GM23338 (cell line): ENCODE data around the gene PRRX1. TPM values are rescaled to one million over a fixed set of nuclear protein-coding genes. Genes with fewer than 3 reads are reported as not detected.

Experiments used
- ATAC-seq: fragments of 200-7000 bp; cut with Tn5 transposase; 3 replicates; pipeline ENCODE4 v1.9.1; 2020
- DNase-seq: peaks from one replicate; pipeline ENCODE4 v3.0.0-alpha.2; 2015; ENCODE audit warnings: low spot score
- H2AFZ ChIP-seq: fragments of 200-600 bp; sonication (generic); 2 replicates; pipeline ENCODE4 v1.8.0; 2016; ENCODE audit warnings: antibody characterized with exemption, mild to moderate bottlenecking, moderate library complexity
- H3F3A ChIP-seq: fragments of 200-600 bp; sonication (generic); replicated peaks from 2 replicates; pipeline ENCODE4 v1.8.0; 2017; ENCODE audit warnings: antibody characterized with exemption, mixed run types, low read depth
- H3K27ac ChIP-seq: fragments of 200-600 bp; sonication (generic); 2 replicates; pipeline ENCODE4 v1.6.1; 2016; ENCODE audit warnings: low read depth
- H3K27me3 ChIP-seq: fragments of 200-600 bp; sonication (generic); 2 replicates; pipeline ENCODE4 v1.8.0; 2016; ENCODE audit warnings: mild to moderate bottlenecking, mixed run types, moderate library complexity; ENCODE audit not compliant: insufficient read depth
- H3K36me3 ChIP-seq: fragments of 200-600 bp; sonication (generic); 2 replicates; pipeline ENCODE4 v1.8.0; 2016; ENCODE audit warnings: mild to moderate bottlenecking; ENCODE audit not compliant: insufficient read depth
- H3K4me1 ChIP-seq: fragments of 200-600 bp; sonication (generic); 2 replicates; pipeline ENCODE4 v1.8.0; 2016; ENCODE audit warnings: mild to moderate bottlenecking, moderate library complexity; ENCODE audit not compliant: insufficient read depth
- H3K4me2 ChIP-seq: fragments of 200-600 bp; sonication (generic); 2 replicates; pipeline ENCODE4 v1.7.1; 2017; ENCODE audit warnings: mixed run types
- H3K4me3 ChIP-seq: fragments of 200-600 bp; sonication (generic); 2 replicates; pipeline ENCODE4 v1.6.1; 2016; ENCODE audit warnings: mixed run types
- H3K79me2 ChIP-seq: fragments of 200-600 bp; sonication (generic); replicated peaks from 2 replicates; pipeline ENCODE4 v1.8.0; 2017; ENCODE audit warnings: mild to moderate bottlenecking; ENCODE audit not compliant: insufficient read depth
- H3K9me2 ChIP-seq: fragments of 200-600 bp; sonication (generic); 2 replicates; pipeline ENCODE4 v1.8.0; 2017; ENCODE audit not compliant: insufficient read depth
- H4K20me1 ChIP-seq: fragments of 200-600 bp; sonication (generic); replicated peaks from 2 replicates; pipeline ENCODE4 v1.8.0; 2017; ENCODE audit warnings: mild to moderate bottlenecking; ENCODE audit not compliant: insufficient read depth
- H3K27ac Mint-ChIP-seq: 2 replicates; pipeline ENCODE4 v1.8.0; 2020; ENCODE audit warnings: inconsistent platforms, mild to moderate bottlenecking, moderate library complexity, mixed read lengths
- H3K27me3 Mint-ChIP-seq: 3 replicates; pipeline ENCODE4 v1.8.0; 2022; ENCODE audit warnings: low read depth, mild to moderate bottlenecking, moderate library complexity, mixed read lengths, inconsistent platforms; ENCODE audit not compliant: insufficient read depth, poor library complexity
- H3K36me3 Mint-ChIP-seq: 3 replicates; pipeline ENCODE4 v1.8.0; 2021; ENCODE audit warnings: low read depth, mild to moderate bottlenecking, inconsistent platforms, moderate library complexity, mixed read lengths
- H3K4me1 Mint-ChIP-seq: 3 replicates; pipeline ENCODE4 v1.8.0; 2020; ENCODE audit warnings: mild to moderate bottlenecking, inconsistent platforms, mixed read lengths
- H3K4me3 Mint-ChIP-seq: 3 replicates; pipeline ENCODE4 v1.8.0; 2021; ENCODE audit warnings: moderate library complexity, mild to moderate bottlenecking, inconsistent platforms, mixed read lengths
- H3K9me3 Mint-ChIP-seq: 3 replicates; pipeline ENCODE4 v1.8.0; 2020; ENCODE audit warnings: moderate library complexity, mild to moderate bottlenecking, inconsistent platforms, mixed read lengths
- CREB1 ChIP-seq: fragments of 250-450 bp; sonication (Bioruptor Pico); IDR thresholded peaks from 2 replicates; pipeline ENCODE4 v1.5.0; 2020; ENCODE audit warnings: low read depth, mild to moderate bottlenecking, moderate library complexity
- EZH2 ChIP-seq: fragments of 200-600 bp; sonication (generic); IDR thresholded peaks from one replicate; pipeline ENCODE4 v1.8.0; 2017; ENCODE audit warnings: antibody characterized with exemption, mild to moderate bottlenecking, low read depth; ENCODE audit not compliant: unreplicated experiment
- EZH2phosphoT487 ChIP-seq: fragments of 200-600 bp; sonication (generic); IDR thresholded peaks from one replicate; pipeline ENCODE4 v1.8.1; 2018; ENCODE audit warnings: antibody characterized with exemption; ENCODE audit not compliant: unreplicated experiment
- JUNB ChIP-seq: IDR thresholded peaks from one replicate; pipeline ENCODE4 v1.6.1; 2016; ENCODE audit warnings: antibody characterized with exemption; ENCODE audit not compliant: unreplicated experiment
- NANOG ChIP-seq: IDR thresholded peaks from 2 replicates; pipeline ENCODE4 v1.6.1; 2016; ENCODE audit warnings: antibody characterized with exemption, borderline replicate concordance
- POLR2AphosphoS5 ChIP-seq: IDR thresholded peaks from 2 replicates; pipeline ENCODE4 v1.6.1; 2016; ENCODE audit warnings: antibody characterized with exemption, low read depth
- STAT1 ChIP-seq: IDR thresholded peaks from one replicate; pipeline ENCODE4 v1.6.1; 2016; ENCODE audit warnings: antibody characterized with exemption; ENCODE audit not compliant: unreplicated experiment
- ZNF114 ChIP-seq: fragments of 250-450 bp; sonication (Bioruptor Pico); IDR thresholded peaks from 2 replicates; pipeline ENCODE4 v1.5.0; 2020; ENCODE audit warnings: mild to moderate bottlenecking, moderate library complexity
- ZNF331 ChIP-seq: fragments of 250-450 bp; sonication (Bioruptor Pico); IDR thresholded peaks from 2 replicates; pipeline ENCODE4 v1.5.0; 2020; ENCODE audit warnings: low read depth, mild to moderate bottlenecking, moderate library complexity
- polyA plus RNA-seq: library from polyadenylated mRNA; unstranded; fragments of >200 nt; fragmentation: Nextera tagmentation; extraction: Ambion mirVana; gene quantifications from 2 replicates; pipeline ENCODE4 v1.2.1, GENCODE V29; 2016
- total RNA-seq: library from RNA; depleted of rRNA; stranded (reverse); fragments of >200 nt; shearing (Covaris generic); gene quantifications from 2 replicates; pipeline ENCODE4 v1.2.3, GENCODE V29; 2014
- TF ChIP-seq, protein P1 (sequence below), 2 experiments: fragments of 200-600 bp in 1 of 2; sonication (generic) in 1 of 2; conservative IDR thresholded peaks; 2 replicates each; pipeline versions ENCODE4 v1.5.1 to v1.6.1; 2016 to 2017; ENCODE audit warnings: antibody characterized with exemption in 2 of 2, low read depth in 2 of 2, mild to moderate bottlenecking in 2 of 2, moderate library complexity in 1 of 2
- TF ChIP-seq, protein P2 (sequence below): IDR thresholded peaks from 2 replicates; pipeline ENCODE4 v1.6.1; 2016; ENCODE audit warnings: antibody characterized with exemption
- TF ChIP-seq, protein P3 (sequence below): IDR thresholded peaks from one replicate; pipeline ENCODE4 v1.6.1; 2018; ENCODE audit warnings: antibody characterized with exemption; ENCODE audit not compliant: unreplicated experiment

The PRRX1 gene
- total and polyA plus RNA-seq, 2 experiments from 2014 or later: 0.58 TPM; not detected in 1

DNA sequence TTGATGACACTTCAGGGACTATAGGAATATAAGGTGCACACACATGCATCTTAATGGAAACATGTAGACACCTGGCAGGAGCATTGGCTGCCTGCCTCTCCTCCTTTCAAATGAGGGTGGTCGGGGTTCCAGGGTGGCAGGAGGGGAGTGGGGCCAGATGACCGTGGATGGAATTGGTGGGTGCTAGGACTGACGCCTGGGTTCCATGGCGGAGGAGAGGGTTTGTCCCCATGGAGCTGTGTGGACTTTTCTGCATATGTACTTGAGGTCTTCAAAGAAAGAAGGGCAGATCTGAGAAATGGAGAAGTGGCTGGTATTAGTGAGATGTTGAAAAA lies 7.7 kb downstream of the PRRX1 start:
- Histone ChIP-seq H3K27ac (no peak overlapping the region), H3F3A (peaks cover 8% of the 10 kb centered on the region), H3K36me3 (no peaks in the 10 kb centered on the region), H3K4me2 (no peak overlapping the region), H3K9me2 (no peaks in the 10 kb centered on the region), H3K79me2 (no peaks in the 10 kb centered on the region), H3K27me3 (peaks cover 66% of the 10 kb centered on the region), H4K20me1 (peaks cover 15% of the 10 kb centered on the region), H2AFZ (no peak overlapping the region), H3K4me3 (no peak overlapping the region), H3K4me1 (peaks cover 38% of the 10 kb centered on the region)
- peaks cover 52% of the 10 kb centered on the region for H3K27me3 Mint-ChIP-seq
- H3K4me3 Mint-ChIP-seq: peak overlapping the region; percentile 57; the same call in 1 of the 3 replicates
- DNase-seq (no peak), ATAC-seq (no peak)
- no peak for TF ChIP-seq ZNF114
- TF ChIP-seq, protein P1, sequence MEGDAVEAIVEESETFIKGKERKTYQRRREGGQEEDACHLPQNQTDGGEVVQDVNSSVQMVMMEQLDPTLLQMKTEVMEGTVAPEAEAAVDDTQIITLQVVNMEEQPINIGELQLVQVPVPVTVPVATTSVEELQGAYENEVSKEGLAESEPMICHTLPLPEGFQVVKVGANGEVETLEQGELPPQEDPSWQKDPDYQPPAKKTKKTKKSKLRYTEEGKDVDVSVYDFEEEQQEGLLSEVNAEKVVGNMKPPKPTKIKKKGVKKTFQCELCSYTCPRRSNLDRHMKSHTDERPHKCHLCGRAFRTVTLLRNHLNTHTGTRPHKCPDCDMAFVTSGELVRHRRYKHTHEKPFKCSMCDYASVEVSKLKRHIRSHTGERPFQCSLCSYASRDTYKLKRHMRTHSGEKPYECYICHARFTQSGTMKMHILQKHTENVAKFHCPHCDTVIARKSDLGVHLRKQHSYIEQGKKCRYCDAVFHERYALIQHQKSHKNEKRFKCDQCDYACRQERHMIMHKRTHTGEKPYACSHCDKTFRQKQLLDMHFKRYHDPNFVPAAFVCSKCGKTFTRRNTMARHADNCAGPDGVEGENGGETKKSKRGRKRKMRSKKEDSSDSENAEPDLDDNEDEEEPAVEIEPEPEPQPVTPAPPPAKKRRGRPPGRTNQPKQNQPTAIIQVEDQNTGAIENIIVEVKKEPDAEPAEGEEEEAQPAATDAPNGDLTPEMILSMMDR (conservative IDR thresholded peaks at IDR 0.05; ENCODE audit: low read depth in 2 of 2): peak in 1 of 2 experiments; percentile 20; a peak in 1 of 4 replicates
- peaks cover 39% of the 10 kb centered on the region for H3K4me1 Mint-ChIP-seq
- H3K36me3 Mint-ChIP-seq: no peaks in the 10 kb centered on the region
- H3K9me3 Mint-ChIP-seq: peaks cover 4% of the 10 kb centered on the region; the same call in 1 of the 3 replicates
- no peak overlapping the region for H3K27ac Mint-ChIP-seq

DNA sequence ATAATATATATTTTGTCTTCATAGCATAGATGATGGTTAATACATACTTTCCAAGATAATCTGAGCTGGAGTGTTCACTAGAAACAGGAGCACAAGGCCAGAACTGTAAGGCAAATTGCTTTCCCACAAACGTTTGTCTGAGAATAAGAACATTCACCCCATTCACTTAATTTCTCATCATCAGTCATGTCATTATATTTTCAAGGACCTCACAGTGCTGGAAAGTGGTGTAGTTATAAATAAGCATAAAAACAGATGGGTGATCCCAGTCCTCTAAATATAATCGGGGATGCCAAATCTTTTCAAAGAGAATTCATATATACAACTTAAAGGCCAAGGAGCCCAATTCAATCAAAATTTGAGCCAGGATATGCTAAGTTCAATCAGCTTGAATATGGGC lies 8.4 kb downstream of the PRRX1 start:
- no peak overlapping the region for H2AFZ ChIP-seq
- no peaks in the 10 kb centered on the region for H3K79me2 ChIP-seq
- H3K9me3 Mint-ChIP-seq: no peaks in the 10 kb centered on the region; the same call in 2 of the 3 replicates
- H3K4me2 ChIP-seq: no peak overlapping the region
- H3K27me3 ChIP-seq: peaks cover 58% of the 10 kb centered on the region
- peaks cover 45% of the 10 kb centered on the region for H3K27me3 Mint-ChIP-seq
- DNase-seq: no peak
- no peaks in the 10 kb centered on the region for H3K36me3 ChIP-seq
- no peak overlapping the region for H3K4me3 Mint-ChIP-seq
- no peak overlapping the region for H3K27ac Mint-ChIP-seq
- no peak overlapping the region for H3K4me3 ChIP-seq
- H3K4me1 Mint-ChIP-seq: peaks cover 32% of the 10 kb centered on the region
- peaks cover 15% of the 10 kb centered on the region for H4K20me1 ChIP-seq
- peaks cover 33% of the 10 kb centered on the region for H3K4me1 ChIP-seq
- H3K27ac ChIP-seq: no peak overlapping the region
- no peak for ATAC-seq
- no peaks in the 10 kb centered on the region for H3K36me3 Mint-ChIP-seq
- H3F3A ChIP-seq: peaks cover 6% of the 10 kb centered on the region
- no peaks in the 10 kb centered on the region for H3K9me2 ChIP-seq
- TF ChIP-seq CREB1 (no peak), ZNF114 (no peak), EZH2phosphoT487 (no peak), STAT1 (no peak), POLR2AphosphoS5 (no peak), NANOG (no peak), EZH2 (no peak), ZNF331 (CRISPR knock-in tag) (no peak), JUNB (no peak)
- TF ChIP-seq, protein P2, sequence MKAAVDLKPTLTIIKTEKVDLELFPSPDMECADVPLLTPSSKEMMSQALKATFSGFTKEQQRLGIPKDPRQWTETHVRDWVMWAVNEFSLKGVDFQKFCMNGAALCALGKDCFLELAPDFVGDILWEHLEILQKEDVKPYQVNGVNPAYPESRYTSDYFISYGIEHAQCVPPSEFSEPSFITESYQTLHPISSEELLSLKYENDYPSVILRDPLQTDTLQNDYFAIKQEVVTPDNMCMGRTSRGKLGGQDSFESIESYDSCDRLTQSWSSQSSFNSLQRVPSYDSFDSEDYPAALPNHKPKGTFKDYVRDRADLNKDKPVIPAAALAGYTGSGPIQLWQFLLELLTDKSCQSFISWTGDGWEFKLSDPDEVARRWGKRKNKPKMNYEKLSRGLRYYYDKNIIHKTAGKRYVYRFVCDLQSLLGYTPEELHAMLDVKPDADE: no peak
- TF ChIP-seq, protein P3, sequence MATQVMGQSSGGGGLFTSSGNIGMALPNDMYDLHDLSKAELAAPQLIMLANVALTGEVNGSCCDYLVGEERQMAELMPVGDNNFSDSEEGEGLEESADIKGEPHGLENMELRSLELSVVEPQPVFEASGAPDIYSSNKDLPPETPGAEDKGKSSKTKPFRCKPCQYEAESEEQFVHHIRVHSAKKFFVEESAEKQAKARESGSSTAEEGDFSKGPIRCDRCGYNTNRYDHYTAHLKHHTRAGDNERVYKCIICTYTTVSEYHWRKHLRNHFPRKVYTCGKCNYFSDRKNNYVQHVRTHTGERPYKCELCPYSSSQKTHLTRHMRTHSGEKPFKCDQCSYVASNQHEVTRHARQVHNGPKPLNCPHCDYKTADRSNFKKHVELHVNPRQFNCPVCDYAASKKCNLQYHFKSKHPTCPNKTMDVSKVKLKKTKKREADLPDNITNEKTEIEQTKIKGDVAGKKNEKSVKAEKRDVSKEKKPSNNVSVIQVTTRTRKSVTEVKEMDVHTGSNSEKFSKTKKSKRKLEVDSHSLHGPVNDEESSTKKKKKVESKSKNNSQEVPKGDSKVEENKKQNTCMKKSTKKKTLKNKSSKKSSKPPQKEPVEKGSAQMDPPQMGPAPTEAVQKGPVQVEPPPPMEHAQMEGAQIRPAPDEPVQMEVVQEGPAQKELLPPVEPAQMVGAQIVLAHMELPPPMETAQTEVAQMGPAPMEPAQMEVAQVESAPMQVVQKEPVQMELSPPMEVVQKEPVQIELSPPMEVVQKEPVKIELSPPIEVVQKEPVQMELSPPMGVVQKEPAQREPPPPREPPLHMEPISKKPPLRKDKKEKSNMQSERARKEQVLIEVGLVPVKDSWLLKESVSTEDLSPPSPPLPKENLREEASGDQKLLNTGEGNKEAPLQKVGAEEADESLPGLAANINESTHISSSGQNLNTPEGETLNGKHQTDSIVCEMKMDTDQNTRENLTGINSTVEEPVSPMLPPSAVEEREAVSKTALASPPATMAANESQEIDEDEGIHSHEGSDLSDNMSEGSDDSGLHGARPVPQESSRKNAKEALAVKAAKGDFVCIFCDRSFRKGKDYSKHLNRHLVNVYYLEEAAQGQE: no peak
